Fibroblast of skin of right quadriceps (primary cell): ENCODE measurements around the gene MTIF2.
"Not testable (repeated sequence)": the region's sequence is repeated elsewhere in the genome, so short reads cannot be mapped to it uniquely, and the experiment has no call there.

Source experiments
- DNase-seq: peaks from one replicate; pipeline ENCODE4 v3.0.0-alpha.2; 2013

The MTIF2 gene

GRCh38 chr2:55268907-55269644 lies at the start of gene MTIF2:
MTIF2 (minus strand) TSS chr2:55269231; CDS start chr2:55263858, 5,373 bp downstream.
- DNase-seq = peak; percentile 90

GRCh38 chr2:55314985-55315384 lies 46.0 kb upstream of the MTIF2 start:
- no peak for DNase-seq

- DNase-seq = peak; percentile 50
These were observed 42.4 kb upstream of the MTIF2 start for GRCh38 chr2:55311444-55311870.

GRCh38 chr2:55309446-55309845 lies 40.4 kb upstream of the MTIF2 start:
- DNase-seq = peak; percentile 59

GRCh38 chr2:55302241-55302640 lies 33.2 kb upstream of the MTIF2 start:
- DNase-seq = no peak

- no peak for DNase-seq
These were observed 32.2 kb upstream of the MTIF2 start for GRCh38 chr2:55301277-55301676.

GRCh38 chr2:55296393-55296792 lies 27.4 kb upstream of the MTIF2 start:
- no peak for DNase-seq

- DNase-seq = no peak
These were observed 14.1 kb upstream of the MTIF2 start for GRCh38 chr2:55283083-55283482.

- DNase-seq = peak; percentile 83
These were observed 13.3 kb upstream of the MTIF2 start for GRCh38 chr2:55282110-55282917.

- DNase-seq = not testable (repeated sequence)
These were observed 12.0 kb upstream of the MTIF2 start for GRCh38 chr2:55280851-55281546.

GRCh38 chr2:55279859-55280424 lies 10.9 kb upstream of the MTIF2 start:
- DNase-seq = not testable (repeated sequence)

- DNase-seq = not testable (repeated sequence)
These were observed 10.3 kb upstream of the MTIF2 start for GRCh38 chr2:55279214-55279835.

GRCh38 chr2:55277310-55277709 lies 8.3 kb upstream of the MTIF2 start:
- DNase-seq = no peak

- not testable (repeated sequence) for DNase-seq
These were observed 5.3 kb upstream of the MTIF2 start for GRCh38 chr2:55274346-55274745.

GRCh38 chr2:55269645-55269990 lies 587 bp upstream of the MTIF2 start:
- no peak for DNase-seq

- no peak for DNase-seq
These were observed 634 bp downstream of the MTIF2 start for GRCh38 chr2:55268288-55268906.

GRCh38 chr2:55259586-55259985 lies 9.4 kb downstream of the MTIF2 start:
- DNase-seq = not testable (repeated sequence)

GRCh38 chr2:55252832-55253231 lies 16.2 kb downstream of the MTIF2 start:
- no peak for DNase-seq

GRCh38 chr2:55247025-55247424 lies 22.0 kb downstream of the MTIF2 start:
- no peak for DNase-seq

- DNase-seq = no peak
These were observed 23.6 kb downstream of the MTIF2 start for GRCh38 chr2:55245411-55245810.

GRCh38 chr2:55242617-55243016 lies 26.4 kb downstream of the MTIF2 start:
- no peak for DNase-seq

- not testable (repeated sequence) for DNase-seq
These were observed 27.4 kb downstream of the MTIF2 start for GRCh38 chr2:55241582-55241981.
